Fibroblast of peridontal ligament (primary cell): ENCODE data around the gene TIMP2.
"Not testable (repeated sequence)": the region's sequence is repeated elsewhere in the genome, so short reads cannot be mapped to it uniquely, and the experiment has no call there.

Source experiments
- DNase-seq: peaks from one replicate; pipeline ENCODE4 v3.0.0-alpha.2; 2010; ENCODE audit errors: extremely low read depth

TIMP2 gene

DNA sequence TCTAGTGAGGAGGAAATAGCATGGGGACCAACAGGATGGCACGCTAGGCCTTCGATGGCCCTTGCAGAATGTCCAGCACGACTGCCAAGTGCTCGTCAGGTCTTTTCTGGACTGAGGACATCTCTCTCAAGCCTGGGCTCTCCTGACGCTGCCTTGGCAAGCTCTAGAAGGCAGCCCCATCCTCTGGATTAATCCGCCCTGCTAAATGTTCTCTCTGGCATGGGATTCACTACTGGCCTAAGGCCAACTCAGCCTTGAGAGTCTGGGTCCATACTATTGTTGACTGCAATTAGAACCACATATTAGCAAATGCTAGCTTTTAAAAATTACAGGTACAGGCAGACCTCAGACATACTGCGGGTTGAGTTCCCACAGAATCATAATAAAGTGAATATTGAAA is 19.6 kb downstream of the TIMP2 start:
- no peak for DNase-seq

DNA sequence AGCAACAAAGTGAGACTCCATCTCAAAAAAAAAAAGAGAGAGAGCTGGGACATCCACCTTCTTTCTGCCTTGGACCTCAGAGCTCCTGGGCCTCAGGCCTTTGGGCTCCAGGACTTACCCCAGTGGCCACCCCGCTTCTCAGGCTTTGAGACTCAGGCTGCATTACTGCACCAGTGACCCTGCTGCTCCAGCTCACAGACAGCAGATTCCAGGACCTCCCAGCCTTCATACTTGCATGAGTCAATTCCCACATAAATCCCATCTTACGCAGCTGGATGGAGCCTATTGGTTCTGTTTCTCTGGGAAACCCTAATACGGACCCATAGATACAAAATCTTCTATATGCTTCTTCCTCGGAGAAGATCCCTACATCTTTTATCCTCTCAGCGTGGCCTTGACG is 20.1 kb downstream of the TIMP2 start:
- DNase-seq = no peak

- no peak for DNase-seq
Measured at GRCh38 chr17:78904371-78904770, 20.8 kb downstream of the TIMP2 start.

DNA sequence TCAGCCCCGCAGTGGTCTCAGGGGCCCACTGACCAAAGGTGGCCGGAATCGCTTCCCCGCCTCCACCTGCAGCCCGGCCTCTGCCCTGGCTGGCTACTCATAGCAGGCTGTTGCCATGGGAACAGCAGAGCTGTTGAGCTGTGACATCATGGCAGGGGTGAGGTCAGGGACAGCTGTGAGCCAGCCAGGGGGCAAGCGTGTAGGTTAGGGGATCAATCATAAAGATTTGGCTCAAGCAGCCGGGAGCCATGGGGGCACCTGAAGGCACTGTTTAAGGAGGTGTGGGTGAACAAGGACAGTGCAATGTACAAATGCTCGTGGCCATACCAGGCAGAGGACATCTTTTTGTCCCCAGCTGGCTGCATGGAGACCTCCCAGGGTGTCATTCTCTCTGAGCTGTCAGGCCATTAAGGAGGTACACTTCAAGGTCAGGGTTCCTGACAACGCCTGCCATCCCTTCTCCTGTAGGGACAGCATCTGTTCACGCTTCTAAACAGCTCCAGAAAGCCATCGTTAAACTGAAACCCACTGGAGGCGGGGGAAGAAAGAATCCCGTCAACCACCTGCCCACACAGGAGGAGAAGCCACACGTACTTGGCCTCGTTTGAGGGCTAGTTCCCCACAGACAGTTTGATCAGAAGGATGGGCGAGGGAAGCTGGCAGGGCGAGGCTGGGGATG is 21.9 kb downstream of the TIMP2 start, which contains the start of gene CEP295NL:
CEP295NL (minus strand) TSS at position 101 of the 679 bp plus-strand sequence. CDS start 1,373 bp downstream, outside the sequence.
- no peak for DNase-seq

DNA sequence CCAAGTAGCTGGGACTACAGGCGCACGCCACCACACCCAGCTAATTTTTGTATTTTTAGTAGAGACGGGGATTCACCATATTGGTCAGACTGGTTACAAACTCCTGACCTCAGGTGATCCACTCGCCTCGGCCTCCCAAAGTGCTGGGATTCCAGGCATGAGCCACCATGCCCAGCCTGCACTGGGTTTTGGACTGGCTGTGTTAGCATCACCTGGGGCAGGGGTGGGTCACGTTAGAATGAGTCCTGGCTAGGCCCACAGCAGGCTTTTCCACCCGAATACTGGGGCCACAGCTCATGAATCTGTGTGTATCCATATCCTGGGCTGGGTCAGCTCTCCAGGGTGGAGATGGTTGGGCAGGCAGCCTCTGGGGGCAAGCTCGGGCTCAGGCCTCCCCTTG is 23.0 kb downstream of the TIMP2 start:
- not testable (repeated sequence) for DNase-seq

GRCh38 chr17:78901806-78902205 is 23.4 kb downstream of the TIMP2 start:
- no peak for DNase-seq

DNA sequence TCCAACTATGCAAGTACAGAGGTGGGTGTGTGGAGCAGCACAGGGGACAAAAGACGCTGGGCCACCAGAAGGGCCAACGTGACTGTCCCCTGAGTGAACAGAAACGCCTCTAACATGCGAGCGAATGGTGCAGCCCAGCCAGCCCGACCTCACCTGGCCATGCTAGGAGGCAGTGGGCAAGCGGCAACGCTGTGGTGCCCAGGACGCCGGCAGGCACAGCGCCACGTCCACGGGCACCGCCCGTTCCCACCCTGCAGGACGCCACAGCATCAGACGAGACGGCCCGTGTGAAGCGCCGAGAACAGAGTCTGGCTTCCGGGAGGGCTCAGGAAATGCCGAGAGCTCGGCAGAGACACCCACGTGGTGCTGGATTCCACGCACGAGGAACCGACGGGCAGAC is 24.4 kb downstream of the TIMP2 start:
- DNase-seq = no peak

DNA sequence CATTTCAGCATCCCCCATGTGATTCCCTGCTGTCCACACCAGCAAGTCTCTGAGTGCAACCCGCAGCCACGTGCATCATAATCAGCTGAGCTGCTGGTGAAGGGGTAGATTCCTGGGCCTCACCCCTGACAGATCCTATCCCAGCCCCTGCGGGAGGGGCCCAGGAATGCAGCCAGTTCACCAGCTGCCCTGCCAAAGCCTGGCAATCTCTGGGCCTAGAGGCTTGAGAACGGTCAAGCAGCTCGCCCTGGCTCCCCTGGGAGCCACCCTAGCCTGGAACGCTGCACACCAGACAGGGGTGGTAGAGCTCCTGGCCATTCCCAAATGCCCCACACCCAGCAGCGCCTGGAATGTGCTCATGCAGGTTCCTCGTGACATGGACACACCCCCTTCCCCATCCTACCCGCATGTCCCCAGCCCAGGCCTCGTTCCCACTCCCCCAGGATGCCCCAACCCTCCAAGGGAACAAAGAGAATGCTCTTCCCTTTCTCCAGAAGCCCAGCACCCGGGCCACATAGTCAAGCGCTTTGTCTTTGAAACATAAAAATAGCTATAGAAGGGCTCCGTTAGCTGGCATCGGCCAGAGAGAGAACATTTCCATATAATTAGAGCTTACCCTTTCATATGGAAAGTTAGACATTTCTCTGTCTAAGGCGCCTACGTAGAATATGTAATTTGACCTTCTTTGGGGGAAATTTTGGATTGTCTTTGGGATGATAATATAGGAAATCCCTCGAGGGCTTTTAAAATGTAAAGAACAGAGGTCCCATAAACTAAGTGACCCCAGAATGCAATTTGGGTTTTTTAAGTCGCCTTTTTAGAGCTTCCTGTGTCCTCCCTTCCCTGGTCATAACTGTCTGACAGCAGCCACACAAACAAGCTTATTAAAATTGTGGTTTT is 25.6 kb downstream of the TIMP2 start:
- DNase-seq = no peak

DNA sequence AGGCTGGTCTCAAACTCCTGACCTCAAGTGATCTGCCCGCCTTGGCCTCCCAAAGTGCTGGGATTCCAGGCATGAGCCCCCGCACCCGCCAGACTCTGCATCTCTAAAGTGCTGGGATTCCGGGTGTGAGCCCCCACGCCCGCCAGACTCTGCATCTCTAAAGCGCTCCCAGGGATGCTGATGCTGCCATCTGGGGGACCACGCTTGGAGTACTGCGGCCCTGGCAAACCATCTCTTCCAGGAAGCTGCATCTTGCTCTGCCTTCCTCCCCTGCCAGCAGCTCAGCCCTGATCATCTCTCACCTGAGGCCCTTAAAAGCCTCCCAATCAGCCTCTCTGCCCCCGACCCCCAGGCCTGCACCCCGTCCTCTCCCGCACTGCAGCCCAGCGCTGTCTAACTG is 26.2 kb downstream of the TIMP2 start:
- DNase-seq = no peak

DNA sequence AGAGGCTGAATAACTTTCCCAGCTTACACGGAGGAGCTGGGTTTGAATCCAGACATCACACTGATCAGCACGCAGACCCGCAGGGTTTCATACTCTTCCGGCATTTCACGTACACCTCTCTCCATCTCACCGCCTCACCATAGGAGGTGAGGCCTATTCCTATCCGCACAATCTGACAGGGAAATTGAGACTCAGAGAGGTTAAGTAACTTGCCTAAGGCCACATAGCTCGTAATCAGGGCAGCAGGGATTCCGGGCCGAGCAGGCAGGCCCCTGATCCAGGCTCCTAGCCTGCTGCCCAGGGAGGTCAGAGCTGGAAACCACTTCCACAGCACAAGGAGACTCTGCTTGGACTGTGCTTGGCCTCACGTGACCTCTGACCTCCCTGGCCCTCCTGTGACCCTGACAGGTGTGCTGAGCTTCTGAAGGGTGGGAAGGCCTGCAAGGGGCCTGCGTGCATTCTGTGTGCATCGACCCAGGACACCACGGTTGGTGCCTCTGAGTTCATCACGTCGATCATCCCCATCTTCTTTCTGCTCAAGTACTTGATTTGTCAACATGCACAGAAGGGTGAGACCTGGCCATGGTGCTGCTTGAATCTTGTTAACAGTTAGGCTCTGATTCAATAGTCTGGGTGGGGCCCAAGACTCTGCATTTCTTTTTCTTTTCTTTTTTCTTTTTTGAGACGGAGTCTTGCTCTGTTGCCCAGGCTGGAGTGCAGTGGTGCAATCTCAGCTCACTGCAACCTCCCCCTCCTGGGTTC is 26.9 kb downstream of the TIMP2 start:
- DNase-seq = no peak

DNA sequence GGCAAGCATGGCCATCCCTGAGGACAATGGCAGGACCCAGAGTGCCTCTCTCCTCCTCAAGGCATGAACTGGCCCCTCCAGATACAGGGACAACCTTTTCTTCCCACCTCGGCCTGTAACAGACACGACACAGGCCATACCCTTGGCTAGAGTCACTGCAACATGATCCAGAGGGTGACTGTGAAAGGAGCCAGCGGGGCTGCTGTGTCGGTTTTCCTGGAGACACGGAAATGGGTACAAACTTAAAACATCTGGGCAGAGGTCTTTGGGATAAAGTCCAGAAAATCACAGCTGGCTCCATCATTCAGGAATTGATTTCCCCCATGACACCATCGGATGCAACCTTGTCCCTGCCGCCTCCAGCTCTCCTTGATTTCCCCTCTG is 27.5 kb downstream of the TIMP2 start:
- DNase-seq = no peak

DNA sequence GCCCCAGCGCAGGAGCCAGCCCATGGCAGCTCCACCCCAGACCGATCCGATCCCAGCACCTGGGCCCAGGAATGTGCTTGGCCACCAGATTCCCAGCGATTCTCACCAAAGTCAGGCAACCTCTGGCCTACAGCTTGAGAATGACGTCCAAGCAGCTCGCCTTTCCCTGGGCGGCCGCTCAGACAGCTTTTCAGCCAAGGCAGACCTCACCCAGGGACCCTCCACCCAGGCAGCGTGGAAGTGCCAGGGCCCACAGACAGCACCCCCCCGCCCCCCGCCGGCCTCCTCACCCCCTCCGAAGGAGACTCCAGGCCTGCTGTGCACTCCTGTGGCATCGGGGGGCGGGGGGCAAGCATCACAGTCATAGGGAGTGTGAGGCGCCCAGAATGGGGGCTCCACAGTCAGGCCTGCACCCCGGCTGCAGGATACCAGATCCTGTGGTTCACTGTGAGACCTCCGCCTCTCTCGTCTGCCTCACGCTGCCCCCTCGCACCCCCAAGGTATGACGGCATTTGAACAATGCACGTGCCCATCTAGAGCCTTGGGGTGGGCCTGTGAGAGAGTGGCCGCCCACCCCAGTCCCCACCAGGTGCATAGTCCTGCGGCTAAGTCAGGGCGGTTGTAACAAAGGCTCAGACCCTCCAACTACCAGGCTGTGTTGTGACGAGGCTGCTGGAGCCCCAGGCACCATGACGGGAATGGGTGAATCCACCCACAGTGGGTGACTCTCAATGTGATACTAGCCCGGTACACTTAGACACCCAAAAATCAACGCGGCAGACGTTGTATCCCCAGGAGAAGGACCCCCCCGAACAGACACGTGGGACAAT is 28.1 kb downstream of the TIMP2 start:
- no peak for DNase-seq

DNA sequence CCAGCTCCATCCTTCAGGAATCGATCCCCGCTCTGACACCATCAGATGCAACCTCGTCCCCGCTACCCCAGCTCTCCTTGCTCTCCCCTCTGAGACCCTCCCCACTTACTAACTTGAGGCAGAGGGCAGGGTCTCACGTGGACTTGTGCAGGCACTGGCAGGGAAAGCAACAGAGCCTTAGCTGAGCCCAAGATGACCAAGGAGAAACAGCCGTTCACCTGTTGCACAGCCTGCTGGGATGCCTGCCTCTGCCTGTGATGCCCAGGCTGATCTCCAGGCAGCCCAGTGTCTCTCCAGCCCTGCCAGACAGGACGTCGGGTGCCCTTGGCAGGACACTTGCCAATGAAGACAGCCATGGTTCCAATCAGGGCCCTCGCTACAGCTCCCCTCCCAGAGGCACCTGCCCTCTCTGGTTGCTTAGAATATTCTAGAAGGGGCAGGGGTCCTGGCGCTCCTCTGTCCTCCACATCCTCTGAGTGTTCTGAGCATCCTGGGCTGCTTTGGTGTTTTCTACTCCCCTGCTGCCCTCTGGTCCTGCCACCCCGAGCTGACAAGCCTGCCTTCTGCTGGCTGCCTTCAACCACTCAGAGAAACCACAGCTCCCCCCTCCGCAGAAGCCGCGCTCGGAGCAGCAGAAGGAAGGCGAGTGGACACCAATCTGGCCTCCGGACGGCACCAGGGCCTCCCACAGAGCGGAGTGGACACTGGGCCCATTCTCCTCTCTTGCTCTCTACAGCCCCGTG is 28.9 kb downstream of the TIMP2 start:
- DNase-seq = no peak

DNA sequence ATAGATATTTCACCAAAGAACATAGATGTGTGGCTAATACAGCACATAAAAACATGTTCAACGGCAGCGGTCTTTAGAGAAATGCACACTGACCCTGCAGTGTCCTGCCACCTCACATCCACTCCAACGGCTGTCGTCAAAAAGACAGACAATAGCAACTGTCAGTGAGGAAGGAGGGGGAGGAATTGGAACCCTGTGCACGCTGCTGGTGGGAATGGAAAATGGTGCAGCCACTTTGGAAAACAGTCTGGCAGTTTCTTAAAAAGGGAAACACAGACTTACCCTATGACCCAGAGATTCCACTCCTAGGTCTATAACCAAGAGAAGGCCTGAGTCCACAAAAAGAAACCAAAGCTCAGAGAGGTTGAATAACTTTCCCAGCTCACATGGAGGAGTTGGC is 29.9 kb downstream of the TIMP2 start:
- no peak for DNase-seq

DNA sequence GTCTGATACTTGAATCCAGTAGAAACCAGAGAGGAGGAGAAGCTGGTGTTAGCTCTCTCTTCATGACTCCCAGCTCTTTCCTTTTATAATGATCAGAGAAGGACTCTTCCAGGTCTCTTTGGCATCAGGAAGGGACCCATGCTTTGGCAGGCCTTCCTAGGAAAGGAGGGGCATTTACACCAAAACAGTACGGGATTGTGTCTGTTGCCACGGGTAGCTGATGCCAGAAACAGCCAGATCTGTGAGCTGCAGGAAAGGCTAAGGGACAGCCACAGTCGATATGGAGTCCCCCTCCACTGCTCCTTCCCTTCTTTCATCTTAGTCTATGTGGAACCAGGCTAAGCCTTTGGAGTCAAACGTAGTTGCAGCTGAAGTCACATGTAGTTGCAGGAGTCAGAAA is 31.5 kb downstream of the TIMP2 start:
- no peak for DNase-seq

GRCh38 chr17:78892936-78893379 is 32.2 kb downstream of the TIMP2 start:
- DNase-seq = no peak

DNA sequence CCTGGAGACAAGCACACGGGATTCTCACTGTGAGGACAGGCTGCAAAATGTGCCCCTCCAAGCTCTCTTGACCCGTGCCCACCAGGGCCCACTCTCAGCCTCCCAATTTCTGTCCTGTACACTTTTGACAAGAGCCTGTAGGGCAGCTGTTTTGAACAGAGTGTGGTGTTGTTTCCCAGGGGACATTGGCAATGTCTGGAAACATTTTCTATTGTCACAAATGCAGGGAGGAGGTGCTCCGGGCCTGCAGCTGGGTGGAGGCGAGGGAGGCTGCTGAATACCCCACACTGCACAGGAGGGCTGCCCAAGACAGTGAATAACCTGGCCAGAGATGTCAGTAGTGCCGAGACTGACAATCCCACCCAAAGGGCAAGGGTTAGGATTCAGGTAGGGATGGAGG is 32.7 kb downstream of the TIMP2 start:
- no peak for DNase-seq

DNA sequence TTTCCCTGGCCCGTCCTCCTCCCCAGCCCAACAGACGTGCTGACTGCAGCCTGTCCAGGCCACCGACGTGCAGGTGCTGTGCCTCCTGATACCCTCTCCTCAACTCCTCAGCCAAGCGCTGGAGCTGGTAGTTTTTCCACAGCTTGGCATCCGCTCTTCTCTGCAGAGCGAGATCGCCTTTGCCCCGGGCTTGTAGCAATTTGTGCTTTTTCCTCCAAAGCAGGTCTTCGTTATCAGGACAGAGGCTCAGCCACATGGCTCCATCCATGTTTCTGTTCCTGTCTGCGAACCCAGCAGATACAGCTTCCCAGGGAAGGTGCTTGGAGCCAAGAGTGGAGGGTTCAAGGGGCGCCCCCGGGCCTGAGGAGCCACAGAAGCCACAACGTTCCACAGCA is 33.1 kb downstream of the TIMP2 start:
- DNase-seq = no peak

- no peak for DNase-seq
Measured at GRCh38 chr17:78891406-78892061, 33.7 kb downstream of the TIMP2 start.

DNA sequence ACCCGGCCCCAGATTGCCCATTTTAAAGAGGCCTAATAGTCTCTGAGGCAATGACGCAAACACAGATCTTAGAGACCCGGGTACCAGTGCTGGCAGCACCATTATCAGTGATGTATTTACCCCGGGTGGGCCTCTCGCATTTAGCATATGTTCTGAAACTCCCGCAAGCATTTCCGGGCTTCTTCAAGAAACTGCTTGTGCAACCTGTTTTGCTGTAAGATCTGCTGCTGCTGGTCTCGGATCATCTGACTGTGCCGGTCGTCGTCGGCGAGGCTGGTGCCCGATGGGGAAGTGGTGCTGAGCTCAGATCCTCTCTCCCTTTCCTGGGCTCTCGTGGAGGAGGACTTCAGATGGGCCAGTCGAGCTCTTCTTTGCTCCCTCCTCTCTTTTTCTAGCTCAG is 34.7 kb downstream of the TIMP2 start:
- DNase-seq = no peak
